DND-41 (cell line): ENCODE results near the gene ARHGEF16.

Experiments used
- ATAC-seq: fragments of 200-7000 bp; cut with Tn5 transposase; 3 replicates; pipeline ENCODE4 v1.9.1; 2021; ENCODE audit warnings: low read depth; ENCODE audit not compliant: insufficient read depth
- DNase-seq: peaks from one replicate; pipeline ENCODE4 v3.0.0-alpha.2; 2020
- H2AFZ ChIP-seq: 2 replicates; pipeline ENCODE4 v1.6.0; 2012; ENCODE audit warnings: low read depth, low read length
- H3K27ac ChIP-seq: 2 replicates; pipeline ENCODE4 v1.5.1; 2012; ENCODE audit warnings: low read length, inconsistent platforms
- H3K27me3 ChIP-seq: fragments of 200-600 bp; sonication (generic); 2 replicates; pipeline ENCODE4 v1.6.0; 2012; ENCODE audit warnings: low read length, mild to moderate bottlenecking, inconsistent platforms; ENCODE audit not compliant: insufficient read depth, poor library complexity
- H3K36me3 ChIP-seq: 2 replicates; pipeline ENCODE4 v1.5.1; 2012; ENCODE audit warnings: low read length, inconsistent platforms; ENCODE audit not compliant: insufficient read depth
- H3K4me1 ChIP-seq: 2 replicates; pipeline ENCODE4 v1.5.1; 2012; ENCODE audit warnings: mild to moderate bottlenecking, low read length; ENCODE audit not compliant: insufficient read depth
- H3K4me2 ChIP-seq: 2 replicates; pipeline ENCODE4 v1.6.0; 2012; ENCODE audit warnings: mild to moderate bottlenecking, moderate library complexity, low read length, inconsistent platforms; ENCODE audit not compliant: insufficient read depth
- H3K4me3 ChIP-seq, 2 experiments: fragments of 200-600 bp in 1 of 2; shearing (Covaris generic) in 1 of 2; 2 replicates each; pipeline ENCODE4 v1.5.1; 2012 to 2016; ENCODE audit warnings: inconsistent platforms in 2 of 2, low read length in 2 of 2, mild to moderate bottlenecking in 2 of 2, low read depth in 1 of 2, moderate library complexity in 1 of 2
- H3K79me2 ChIP-seq: 2 replicates; pipeline ENCODE4 v1.6.0; 2012; ENCODE audit warnings: low read length, inconsistent platforms; ENCODE audit not compliant: insufficient read depth
- H3K9ac ChIP-seq: 2 replicates; pipeline ENCODE4 v1.6.0; 2012; ENCODE audit warnings: low read depth, mild to moderate bottlenecking, inconsistent platforms, low read length, moderate library complexity
- H3K9me3 ChIP-seq: 2 replicates; pipeline ENCODE4 v1.5.1; 2012; ENCODE audit warnings: low read length, moderate library complexity, mild to moderate bottlenecking, inconsistent platforms; ENCODE audit not compliant: insufficient read depth, severe bottlenecking
- H4K20me1 ChIP-seq: 2 replicates; pipeline ENCODE4 v1.6.0; 2012; ENCODE audit warnings: low read length; ENCODE audit not compliant: insufficient read depth
- EZH2 ChIP-seq: IDR thresholded peaks from 3 replicates; pipeline ENCODE4 v1.6.1; 2012; ENCODE audit warnings: borderline replicate concordance, low read depth, mild to moderate bottlenecking, moderate library complexity, low read length, inconsistent platforms; ENCODE audit not compliant: severe bottlenecking
- TF ChIP-seq, protein P1 (sequence below): IDR thresholded peaks from 2 replicates; pipeline ENCODE4 v1.5.1; 2012; ENCODE audit warnings: borderline replicate concordance, low read length, moderate library complexity, mild to moderate bottlenecking; ENCODE audit not compliant: poor library complexity, severe bottlenecking; ENCODE audit errors: extremely low read depth

Gene ARHGEF16

DNA sequence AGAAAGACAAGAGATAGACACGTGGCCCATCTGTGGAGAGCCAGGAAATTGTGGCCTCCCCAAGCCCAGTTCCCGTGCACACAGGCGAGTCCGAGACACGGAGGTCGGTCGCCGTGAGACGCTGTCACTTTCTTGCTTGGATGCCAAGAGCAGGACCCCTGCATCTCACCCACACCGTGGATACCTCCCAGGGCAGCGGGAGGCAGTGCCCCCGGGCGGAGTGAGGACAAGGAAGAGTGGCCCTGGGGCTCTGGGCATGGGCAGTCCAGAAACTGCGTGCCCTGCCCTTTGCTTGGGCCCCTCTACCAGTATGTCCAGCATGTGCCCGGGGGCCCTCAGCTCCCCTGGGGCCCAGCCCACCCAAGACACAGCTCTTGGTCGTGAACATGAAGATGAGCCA lies 24.7 kb upstream of the ARHGEF16 start:
- no peaks in the 10 kb centered on the region for H3K27me3 ChIP-seq
- H3K36me3 ChIP-seq = no peaks in the 10 kb centered on the region
- H3K4me3 ChIP-seq = no peak overlapping the region
- no peaks in the 10 kb centered on the region for H3K79me2 ChIP-seq
- H3K4me2 ChIP-seq = no peak overlapping the region
- ATAC-seq (no peak), DNase-seq (no peak)
- no peak overlapping the region for H3K9ac ChIP-seq
- H3K9me3 ChIP-seq = no peaks in the 10 kb centered on the region
- no peaks in the 10 kb centered on the region for H4K20me1 ChIP-seq
- no peaks in the 10 kb centered on the region for H3K4me1 ChIP-seq
- H3K27ac ChIP-seq = no peak overlapping the region
- TF ChIP-seq, protein P1, sequence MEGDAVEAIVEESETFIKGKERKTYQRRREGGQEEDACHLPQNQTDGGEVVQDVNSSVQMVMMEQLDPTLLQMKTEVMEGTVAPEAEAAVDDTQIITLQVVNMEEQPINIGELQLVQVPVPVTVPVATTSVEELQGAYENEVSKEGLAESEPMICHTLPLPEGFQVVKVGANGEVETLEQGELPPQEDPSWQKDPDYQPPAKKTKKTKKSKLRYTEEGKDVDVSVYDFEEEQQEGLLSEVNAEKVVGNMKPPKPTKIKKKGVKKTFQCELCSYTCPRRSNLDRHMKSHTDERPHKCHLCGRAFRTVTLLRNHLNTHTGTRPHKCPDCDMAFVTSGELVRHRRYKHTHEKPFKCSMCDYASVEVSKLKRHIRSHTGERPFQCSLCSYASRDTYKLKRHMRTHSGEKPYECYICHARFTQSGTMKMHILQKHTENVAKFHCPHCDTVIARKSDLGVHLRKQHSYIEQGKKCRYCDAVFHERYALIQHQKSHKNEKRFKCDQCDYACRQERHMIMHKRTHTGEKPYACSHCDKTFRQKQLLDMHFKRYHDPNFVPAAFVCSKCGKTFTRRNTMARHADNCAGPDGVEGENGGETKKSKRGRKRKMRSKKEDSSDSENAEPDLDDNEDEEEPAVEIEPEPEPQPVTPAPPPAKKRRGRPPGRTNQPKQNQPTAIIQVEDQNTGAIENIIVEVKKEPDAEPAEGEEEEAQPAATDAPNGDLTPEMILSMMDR = no peak
- TF ChIP-seq EZH2 = no peak
- no peak overlapping the region for H2AFZ ChIP-seq

DNA sequence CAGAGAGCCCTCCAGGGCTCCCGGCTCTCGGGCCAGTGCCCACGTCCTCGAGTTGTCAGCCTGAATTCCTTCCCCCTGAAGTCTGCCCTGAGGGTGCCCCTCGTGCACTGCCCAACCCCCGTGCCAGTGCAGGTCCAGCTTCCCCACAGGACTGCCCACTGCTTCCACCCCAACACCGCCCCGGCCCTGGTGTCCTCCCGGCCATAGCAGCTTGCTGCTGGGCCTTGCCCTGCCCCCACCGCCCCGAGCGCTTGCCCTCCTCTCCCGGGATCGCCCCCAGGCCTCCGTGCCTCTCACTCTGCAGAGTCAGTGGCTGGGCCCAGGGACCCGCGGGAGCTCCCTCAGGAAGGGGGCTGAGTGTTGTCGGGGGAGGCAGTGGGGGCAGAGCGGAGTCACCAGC lies 24.1 kb upstream of the ARHGEF16 start:
- DNase-seq = no peak
- Histone ChIP-seq H4K20me1 (no peaks in the 10 kb centered on the region), H3K4me3 (no peak overlapping the region), H3K27me3 (no peaks in the 10 kb centered on the region), H3K27ac (no peak overlapping the region), H2AFZ (no peak overlapping the region), H3K4me2 (no peak overlapping the region), H3K36me3 (no peaks in the 10 kb centered on the region), H3K4me1 (no peaks in the 10 kb centered on the region), H3K9ac (no peak overlapping the region), H3K9me3 (no peaks in the 10 kb centered on the region), H3K79me2 (no peaks in the 10 kb centered on the region)
- no peak for ATAC-seq
- TF ChIP-seq, protein P1 = no peak

DNA sequence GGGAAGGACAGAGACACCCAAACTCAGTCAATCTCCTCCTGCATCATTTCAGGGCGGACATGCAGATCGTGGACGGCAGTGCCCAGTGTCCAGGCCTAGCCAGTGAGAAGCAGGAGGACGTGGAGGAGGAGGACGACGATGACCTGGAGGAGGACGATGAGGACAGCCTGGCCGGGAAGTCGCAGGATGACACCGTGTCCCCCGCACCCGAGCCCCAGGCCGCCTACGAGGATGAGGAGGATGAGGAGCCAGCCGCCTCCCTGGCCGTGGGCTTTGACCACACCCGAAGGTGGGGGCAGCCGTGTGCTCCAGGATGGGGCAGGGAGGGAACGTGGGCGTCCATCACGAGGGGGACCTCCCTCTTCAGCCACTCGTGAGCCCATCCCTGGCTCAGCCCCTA lies 23.6 kb upstream of the ARHGEF16 start:
- no peaks in the 10 kb centered on the region for H3K27me3 ChIP-seq

DNA sequence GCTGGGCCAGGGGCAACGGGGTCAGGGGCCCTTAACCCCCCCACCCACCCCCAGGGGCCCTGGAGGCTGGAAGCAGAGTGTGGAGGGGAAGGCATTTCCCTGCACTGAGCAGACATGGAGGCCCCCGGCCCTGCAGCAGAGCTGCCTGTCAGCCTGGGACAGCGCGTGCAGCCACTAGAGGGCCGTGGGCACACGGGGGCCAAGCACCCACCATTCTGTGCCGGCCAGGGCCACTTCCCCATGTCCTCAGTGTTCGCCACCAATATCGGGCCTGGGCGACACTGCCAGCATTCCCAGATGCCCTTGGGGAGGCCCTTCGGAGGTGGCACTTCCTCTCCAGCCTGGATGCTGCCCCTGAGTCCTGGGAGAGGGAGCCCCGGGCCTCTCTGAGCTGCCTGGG lies 23.2 kb upstream of the ARHGEF16 start:
- Histone ChIP-seq H3K27me3 (no peaks in the 10 kb centered on the region), H4K20me1 (no peaks in the 10 kb centered on the region), H2AFZ (no peak overlapping the region), H3K4me1 (no peaks in the 10 kb centered on the region), H3K9ac (no peak overlapping the region), H3K9me3 (no peaks in the 10 kb centered on the region), H3K4me2 (no peak overlapping the region), H3K4me3 (no peak overlapping the region), H3K79me2 (no peaks in the 10 kb centered on the region), H3K27ac (no peak overlapping the region), H3K36me3 (no peaks in the 10 kb centered on the region)
- DNase-seq = no peak
- TF ChIP-seq, protein P1 = peak; percentile 43
- TF ChIP-seq EZH2 = no peak
- peak; percentile 42; the same call in 1 of the 3 replicates for ATAC-seq

More for the DNA sequence above, 23.6 kb upstream of the ARHGEF16 start:
- Histone ChIP-seq H3K27ac (no peak overlapping the region), H3K4me3 (no peak overlapping the region), H3K9me3 (no peaks in the 10 kb centered on the region), H2AFZ (no peak overlapping the region), H3K79me2 (no peaks in the 10 kb centered on the region), H3K9ac (no peak overlapping the region), H3K36me3 (no peaks in the 10 kb centered on the region), H3K4me1 (no peaks in the 10 kb centered on the region), H4K20me1 (no peaks in the 10 kb centered on the region), H3K4me2 (no peak overlapping the region)
- ATAC-seq = no peak
- TF ChIP-seq, protein P1 = no peak
- no peak for TF ChIP-seq EZH2
- no peak for DNase-seq
